ENCODE data around the gene RNASEH2B.

RNASEH2B gene

DNA sequence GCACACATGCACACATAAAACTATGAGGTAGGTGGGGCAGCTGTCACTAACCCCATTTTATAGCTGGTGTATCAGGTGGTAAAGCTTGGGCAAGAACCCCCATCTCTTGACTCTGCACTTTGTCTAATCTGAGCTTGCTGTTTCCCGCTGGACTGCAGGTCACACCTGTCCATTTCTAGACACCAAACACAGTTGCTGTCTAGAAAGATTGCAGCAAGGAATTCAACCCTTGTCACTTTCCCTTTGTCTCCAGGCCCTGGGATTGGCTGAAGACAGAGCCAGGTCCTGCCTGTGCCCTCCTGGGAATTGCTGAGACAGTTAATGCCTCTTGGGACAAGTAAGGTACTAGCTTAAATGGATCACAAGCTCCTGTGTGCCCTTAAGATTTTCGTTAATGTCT is 83.8 kb downstream of the RNASEH2B start:
- DNase-seq: no peak

- no peak for DNase-seq
Observed at GRCh38 chr13:50993934-50994333, 84.3 kb downstream of the RNASEH2B start.

- DNase-seq: no peak
Observed at GRCh38 chr13:50994651-50995050, 85.1 kb downstream of the RNASEH2B start.

- no peak for DNase-seq
Observed at GRCh38 chr13:50995854-50996253, 86.3 kb downstream of the RNASEH2B start.

GRCh38 chr13:50998326-50998725 is 88.7 kb downstream of the RNASEH2B start:
- no peak for DNase-seq

GRCh38 chr13:50999641-51000040 is 90.0 kb downstream of the RNASEH2B start:
- DNase-seq: no peak

DNA sequence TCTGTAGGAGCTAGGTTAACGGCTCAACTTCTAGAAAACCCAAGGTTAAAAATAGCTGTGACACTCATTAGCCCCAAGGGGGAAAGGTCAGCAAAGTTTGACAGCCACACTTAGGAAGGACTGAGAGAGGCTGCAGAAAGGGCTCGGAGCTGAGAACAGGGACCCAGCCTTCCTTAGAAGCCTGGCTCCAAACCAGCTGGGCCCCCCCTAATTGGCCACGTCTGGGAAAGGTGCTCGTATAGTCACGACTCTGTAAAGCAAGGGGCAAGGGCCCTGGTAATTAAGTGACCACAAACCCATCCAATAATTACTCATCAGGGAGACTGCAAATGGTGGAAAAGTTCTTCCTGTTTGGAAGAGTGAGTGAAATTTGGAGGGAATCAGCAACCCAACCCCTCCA is 90.5 kb downstream of the RNASEH2B start:
- DNase-seq: no peak

DNA sequence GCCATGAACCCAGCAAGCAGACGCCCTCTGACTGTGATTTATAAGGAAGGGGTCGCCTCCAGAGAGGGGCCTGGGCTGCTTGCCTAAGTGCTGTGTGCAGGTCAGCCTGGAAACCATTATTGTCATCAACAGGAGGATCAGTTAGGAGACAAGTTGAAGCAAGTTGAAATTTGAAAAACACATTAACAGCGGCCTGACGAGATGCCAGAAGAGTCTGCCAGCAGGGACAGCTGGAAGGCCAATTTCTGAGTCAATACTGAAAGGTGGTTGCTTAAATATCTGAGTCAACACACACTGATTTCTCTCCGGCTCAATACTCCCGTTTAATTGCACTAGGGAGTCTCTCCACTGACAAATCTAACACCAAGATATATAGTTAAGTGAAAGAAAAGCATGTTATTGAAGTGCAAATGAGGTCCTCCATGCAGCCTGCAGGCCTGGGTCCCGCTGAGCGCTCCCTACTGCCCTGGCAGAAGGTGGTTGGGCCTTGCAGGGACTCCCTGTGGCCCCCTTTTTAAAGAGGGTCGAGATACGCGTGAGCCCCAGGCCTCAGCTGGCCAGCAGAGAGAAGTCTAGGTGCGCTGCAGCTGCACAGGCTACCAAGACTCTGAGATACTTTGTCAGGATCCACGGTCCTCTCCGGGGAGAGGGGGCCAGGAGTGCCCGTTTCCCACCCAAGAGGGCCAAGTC is 91.1 kb downstream of the RNASEH2B start:
- DNase-seq: peak in 5 of 51 donors; percentile 10 to 49 (median 15)

- no peak for DNase-seq
Observed at GRCh38 chr13:51001335-51001734, 91.7 kb downstream of the RNASEH2B start.

- DNase-seq: no peak
Observed at GRCh38 chr13:51002736-51003135, 93.1 kb downstream of the RNASEH2B start.

- no peak for DNase-seq
Observed at GRCh38 chr13:51003642-51004041, 94.1 kb downstream of the RNASEH2B start.

DNA sequence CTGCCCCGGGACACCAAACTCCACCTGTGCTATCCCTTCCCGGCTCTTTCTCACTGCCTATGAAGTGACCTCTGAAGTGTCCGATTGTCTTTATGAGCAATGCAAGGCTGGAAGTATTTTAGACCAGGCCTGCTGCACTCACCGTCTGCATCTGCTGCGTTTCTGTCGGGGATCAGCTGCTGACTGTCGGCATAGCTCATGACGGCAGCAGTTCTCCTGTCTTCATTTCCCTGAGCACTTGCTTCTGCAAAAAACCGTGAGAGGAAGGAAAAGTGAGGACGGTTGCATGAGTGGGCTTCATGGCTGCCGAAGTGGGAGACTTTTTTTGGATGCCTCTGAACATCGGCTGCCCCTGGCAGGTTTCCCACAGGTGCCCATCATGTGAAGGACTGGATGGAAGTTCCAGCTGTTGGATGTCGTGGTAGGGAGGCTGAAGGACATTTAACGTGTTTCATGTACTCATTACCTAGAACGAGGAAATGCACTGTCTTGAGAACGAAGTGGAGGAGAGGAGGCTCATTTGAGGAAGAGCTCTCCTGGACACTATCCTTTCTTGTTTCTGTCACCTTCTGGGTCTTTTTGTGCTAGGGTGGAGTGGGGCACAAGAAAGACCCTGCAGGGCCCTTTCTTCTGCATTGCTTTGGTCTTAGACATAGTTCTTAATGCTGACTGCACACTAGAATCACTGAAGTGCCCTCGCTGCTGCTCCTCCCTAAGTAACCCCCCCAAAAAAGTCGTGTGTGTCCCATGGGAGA is 94.7 kb downstream of the RNASEH2B start:
- DNase-seq: no peak

GRCh38 chr13:51004918-51005460 is 95.4 kb downstream of the RNASEH2B start:
- no peak for DNase-seq

- no peak for DNase-seq
Observed at GRCh38 chr13:51005566-51005965, 96.0 kb downstream of the RNASEH2B start.
